Neural progenitor cell (in vitro differentiated cells): ENCODE measurements around the gene SNAP25.

Experiments used
- CTCF ChIP-seq: fragments of 200-600 bp; sonication (generic); IDR thresholded peaks from 2 replicates; pipeline ENCODE4 v1.5.1; 2017; ENCODE audit warnings: antibody characterized with exemption, mild to moderate bottlenecking
- EZH2phosphoT487 ChIP-seq: fragments of 200-600 bp; sonication (generic); IDR thresholded peaks from 2 replicates; pipeline ENCODE4 v1.6.1; 2017; ENCODE audit warnings: antibody characterized with exemption

GRCh38 chr20:10260316-10260715 is 41.7 kb downstream of the SNAP25 start:
- no peak for TF ChIP-seq CTCF
- TF ChIP-seq EZH2phosphoT487: no peak
